ENCODE measurements around the gene SETD1B. TPM values are rescaled to one million over a fixed set of nuclear protein-coding genes. Genes with fewer than 3 reads are reported as not detected.
A peak's percentile ranks its signal among the peaks of the same experiment; 100 is the strongest.

SETD1B gene
- total RNA-seq, 1 donor from 2014 or later, result 1.8 TPM

DNA sequence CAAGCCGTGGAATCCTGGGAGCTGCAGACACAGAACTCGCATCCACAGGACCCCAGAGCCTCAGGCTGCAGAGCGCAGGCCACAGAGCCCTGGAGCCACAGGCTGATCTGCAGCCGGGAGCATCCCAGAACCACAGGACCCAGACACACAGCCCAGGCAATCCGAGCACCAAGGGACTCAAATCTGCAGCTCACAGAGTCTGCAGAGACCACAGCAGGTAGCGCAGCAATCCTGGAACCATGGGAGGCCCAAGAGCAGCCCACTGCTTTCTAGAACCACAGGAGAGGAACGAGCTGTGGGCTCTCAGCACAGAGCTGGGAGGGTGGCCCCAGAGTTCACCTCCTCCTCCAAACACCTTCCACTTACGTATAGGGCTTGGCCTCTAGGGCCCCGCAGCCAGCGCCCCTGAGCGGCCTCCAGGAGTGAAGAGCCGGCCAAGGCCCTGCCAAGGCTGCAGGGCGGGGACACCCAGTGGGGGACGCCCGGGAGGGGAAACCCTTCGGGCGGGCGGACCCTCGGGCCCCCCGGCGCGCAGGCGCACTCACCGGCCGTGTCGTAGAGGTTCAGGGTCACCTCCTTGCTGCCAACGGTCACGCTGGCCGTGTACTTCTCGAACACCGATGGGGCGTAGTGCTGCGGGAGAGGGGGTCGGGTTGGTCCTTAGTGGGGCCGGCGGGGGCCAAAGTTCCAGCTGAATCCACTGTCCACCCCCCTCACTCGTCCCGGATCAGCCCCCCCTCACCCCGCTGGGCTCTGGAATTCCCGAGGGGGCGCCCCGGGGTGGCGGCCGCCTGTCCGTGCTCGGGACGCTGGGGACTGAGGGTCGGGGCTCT, 11.0 kb upstream of the SETD1B start:
- Histone ChIP-seq H4K20me1 (ENCODE audit: low read depth) (peaks cover 37% of the 10 kb centered on the region), H3F3A (ENCODE audit: low read depth) (peaks cover 47% of the 10 kb centered on the region), H3K4me3 (peak overlapping the region; percentile 56), H3K4me1 (peaks cover 9% of the 10 kb centered on the region), H3K36me3 (no peaks in the 10 kb centered on the region), H3K27me3 (peaks cover 16% of the 10 kb centered on the region), H3K79me2 (ENCODE audit: low read depth) (peaks cover 21% of the 10 kb centered on the region), H3K9ac (no peak overlapping the region), H3K9me3 (ENCODE audit: low read depth) (no peaks in the 10 kb centered on the region), H3K4me2 (peak overlapping the region; percentile 96), H3K27ac (no peak overlapping the region), H2AFZ (replicated peaks) (no peak overlapping the region)
- Mint-ChIP-seq H3K27me3 (ENCODE audit: insufficient read depth, low read depth) (peaks cover 10% of the 10 kb centered on the region), H3K4me1 (peaks cover 36% of the 10 kb centered on the region), H3K9me3 (no peaks in the 10 kb centered on the region), H3K4me3 (peak overlapping the region; percentile 81), H3K36me3 (peaks cover 7% of the 10 kb centered on the region), H3K27ac (no peak overlapping the region)
- no peak for DNase-seq (ENCODE audit: low spot score)
- no peak for TF ChIP-seq EZH2phosphoT487 (IDR thresholded peaks at IDR 0.05)

- peaks cover 16% of the 10 kb centered on the region for H3K27me3 ChIP-seq
- Mint-ChIP-seq H3K27me3 (ENCODE audit: insufficient read depth, low read depth) (peaks cover 10% of the 10 kb centered on the region), H3K4me3 (peak within 1 kb of the TSS; percentile 81), H3K36me3 (peaks cover 8% of the 10 kb centered on the region), H3K27ac (peak within 1 kb of the TSS; percentile 74), H3K9me3 (no peaks in the 10 kb centered on the region), H3K4me1 (peaks cover 40% of the 10 kb centered on the region)
- peak; percentile 80 for DNase-seq (ENCODE audit: low spot score)
- H3K4me1 ChIP-seq, result peaks cover 15% of the 10 kb centered on the region
- no peak within 1 kb of the TSS for H3K27ac ChIP-seq
- TF ChIP-seq, protein P1, sequence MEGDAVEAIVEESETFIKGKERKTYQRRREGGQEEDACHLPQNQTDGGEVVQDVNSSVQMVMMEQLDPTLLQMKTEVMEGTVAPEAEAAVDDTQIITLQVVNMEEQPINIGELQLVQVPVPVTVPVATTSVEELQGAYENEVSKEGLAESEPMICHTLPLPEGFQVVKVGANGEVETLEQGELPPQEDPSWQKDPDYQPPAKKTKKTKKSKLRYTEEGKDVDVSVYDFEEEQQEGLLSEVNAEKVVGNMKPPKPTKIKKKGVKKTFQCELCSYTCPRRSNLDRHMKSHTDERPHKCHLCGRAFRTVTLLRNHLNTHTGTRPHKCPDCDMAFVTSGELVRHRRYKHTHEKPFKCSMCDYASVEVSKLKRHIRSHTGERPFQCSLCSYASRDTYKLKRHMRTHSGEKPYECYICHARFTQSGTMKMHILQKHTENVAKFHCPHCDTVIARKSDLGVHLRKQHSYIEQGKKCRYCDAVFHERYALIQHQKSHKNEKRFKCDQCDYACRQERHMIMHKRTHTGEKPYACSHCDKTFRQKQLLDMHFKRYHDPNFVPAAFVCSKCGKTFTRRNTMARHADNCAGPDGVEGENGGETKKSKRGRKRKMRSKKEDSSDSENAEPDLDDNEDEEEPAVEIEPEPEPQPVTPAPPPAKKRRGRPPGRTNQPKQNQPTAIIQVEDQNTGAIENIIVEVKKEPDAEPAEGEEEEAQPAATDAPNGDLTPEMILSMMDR (IDR thresholded peaks at IDR 0.05), result no peak
- no peak for TF ChIP-seq EZH2 (IDR thresholded peaks at IDR 0.05)
- no peak for TF ChIP-seq EZH2phosphoT487 (IDR thresholded peaks at IDR 0.05)
- peak within 1 kb of the TSS; percentile 96 for H3K4me2 ChIP-seq
- H3K79me2 ChIP-seq (ENCODE audit: low read depth), result peaks cover 27% of the 10 kb centered on the region
- H3K4me3 ChIP-seq, result peak within 1 kb of the TSS; percentile 56
- H2AFZ ChIP-seq (replicated peaks), result no peak within 1 kb of the TSS
- no peak within 1 kb of the TSS for H3K9ac ChIP-seq
- H3K9me3 ChIP-seq (ENCODE audit: low read depth), result no peaks in the 10 kb centered on the region
- peaks cover 44% of the 10 kb centered on the region for H4K20me1 ChIP-seq (ENCODE audit: low read depth)
- no peaks in the 10 kb centered on the region for H3K36me3 ChIP-seq
- H3F3A ChIP-seq (ENCODE audit: low read depth), result peaks cover 54% of the 10 kb centered on the region
Measured at GRCh38 chr12:121793440-121793837, 10.4 kb upstream of the SETD1B start, which contains the start of gene RHOF. RHOF (minus strand) TSS chr12:121793688; CDS start chr12:121793633, 55 bp downstream.

- Histone ChIP-seq H3K9ac (no peak overlapping the region), H3K4me1 (peaks cover 21% of the 10 kb centered on the region)
- H3K4me1 Mint-ChIP-seq, result peaks cover 46% of the 10 kb centered on the region
Measured at GRCh38 chr12:121793838-121794533, 9.8 kb upstream of the SETD1B start.

More at GRCh38 chr12:121793838-121794533, 9.8 kb upstream of the SETD1B start:
- no peak overlapping the region for H3K27ac ChIP-seq
- peak overlapping the region; percentile 81 for H3K4me3 Mint-ChIP-seq
- peak overlapping the region; percentile 56 for H3K4me3 ChIP-seq
- H3F3A ChIP-seq (ENCODE audit: low read depth), result peaks cover 59% of the 10 kb centered on the region
- H4K20me1 ChIP-seq (ENCODE audit: low read depth), result peaks cover 49% of the 10 kb centered on the region
- H3K27me3 Mint-ChIP-seq (ENCODE audit: insufficient read depth, low read depth), result peaks cover 13% of the 10 kb centered on the region
- no peaks in the 10 kb centered on the region for H3K9me3 Mint-ChIP-seq
- H3K36me3 Mint-ChIP-seq, result peaks cover 11% of the 10 kb centered on the region
- no peak overlapping the region for H2AFZ ChIP-seq (replicated peaks)
- peak; percentile 96 for DNase-seq (ENCODE audit: low spot score)
- peaks cover 16% of the 10 kb centered on the region for H3K27me3 ChIP-seq
- no peaks in the 10 kb centered on the region for H3K36me3 ChIP-seq
- H3K79me2 ChIP-seq (ENCODE audit: low read depth), result peaks cover 32% of the 10 kb centered on the region
- TF ChIP-seq, protein P1 (IDR thresholded peaks at IDR 0.05), result peak; percentile 96
- TF ChIP-seq EZH2 (IDR thresholded peaks at IDR 0.05) (no peak), EZH2phosphoT487 (IDR thresholded peaks at IDR 0.05) (no peak)
- H3K9me3 ChIP-seq (ENCODE audit: low read depth), result no peaks in the 10 kb centered on the region
- peak overlapping the region; percentile 96 for H3K4me2 ChIP-seq
- H3K27ac Mint-ChIP-seq, result peak overlapping the region; percentile 74
